Keratinocyte (primary cell): Measurements from ENCODE around the gene USP27X. TPM values are rescaled to one million over a fixed set of nuclear protein-coding genes. Genes with fewer than 3 reads are reported as not detected.

Source experiments
- DNase-seq: peaks from one replicate; pipeline ENCODE4 v3.0.0-alpha.2; 2011; ENCODE audit warnings: low read depth, missing footprints, low spot score
- FAIRE-seq: peaks from 2 replicates; lab custom pipeline; 2011; peaks lifted over from hg19 to GRCh38; lab: Jason Lieb, UNC
- H2AFZ ChIP-seq: 2 replicates; pipeline ENCODE4 v1.6.0; 2012; ENCODE audit warnings: low read length, control low read depth, inconsistent platforms; ENCODE audit not compliant: control insufficient read depth
- H3K27ac ChIP-seq: 2 replicates; pipeline ENCODE4 v1.5.1; 2011; ENCODE audit warnings: low read length; ENCODE audit not compliant: control insufficient read depth, insufficient read depth
- H3K27me3 ChIP-seq: 3 replicates; pipeline ENCODE4 v1.6.0; 2011; ENCODE audit warnings: low read length; ENCODE audit not compliant: control insufficient read depth, insufficient read depth; ENCODE audit errors: extremely low read depth
- H3K36me3 ChIP-seq, 2 experiments: 2 replicates in 1 of 2; 3 replicates in 1 of 2; pipeline ENCODE4 v1.5.1; 2011; ENCODE audit warnings: low read length in 2 of 2, mild to moderate bottlenecking in 1 of 2; ENCODE audit not compliant: control insufficient read depth in 2 of 2, insufficient read depth in 2 of 2; ENCODE audit errors: extremely low read depth in 1 of 2
- H3K4me1 ChIP-seq: 3 replicates; pipeline ENCODE4 v1.5.1; 2011; ENCODE audit warnings: low read length; ENCODE audit not compliant: control insufficient read depth, insufficient read depth; ENCODE audit errors: extremely low read depth
- H3K4me2 ChIP-seq: 3 replicates; pipeline ENCODE4 v1.6.0; 2011; ENCODE audit warnings: low read depth, low read length; ENCODE audit not compliant: control insufficient read depth, insufficient read depth; ENCODE audit errors: extremely low read depth
- H3K4me3 ChIP-seq, 3 experiments: fragments of 200-600 bp in 1 of 3; sonication (generic) in 1 of 3; 2 replicates in 2 of 3; 3 replicates in 1 of 3; pipeline ENCODE4 v1.5.1; 2011 to 2016; ENCODE audit warnings: low read length in 3 of 3, mild to moderate bottlenecking in 3 of 3, control low read depth in 2 of 3, inconsistent platforms in 1 of 3, low read depth in 1 of 3, mixed read lengths in 1 of 3, mixed run types in 1 of 3, moderate library complexity in 1 of 3; ENCODE audit not compliant: control insufficient read depth in 2 of 3, insufficient read depth in 2 of 3; ENCODE audit errors: extremely low read depth in 1 of 3
- H3K79me2 ChIP-seq: 2 replicates; pipeline ENCODE4 v1.6.0; 2012; ENCODE audit warnings: low read length; ENCODE audit not compliant: control insufficient read depth, insufficient read depth
- H3K9ac ChIP-seq: 3 replicates; pipeline ENCODE4 v1.6.0; 2011; ENCODE audit warnings: low read length; ENCODE audit not compliant: control insufficient read depth, insufficient read depth; ENCODE audit errors: extremely low read depth
- H3K9me1 ChIP-seq: 3 replicates; pipeline ENCODE4 v1.6.0; 2011; ENCODE audit warnings: low read length; ENCODE audit not compliant: control insufficient read depth, insufficient read depth; ENCODE audit errors: extremely low read depth
- H3K9me3 ChIP-seq: 2 replicates; pipeline ENCODE4 v1.5.1; 2012; ENCODE audit warnings: low read depth, low read length; ENCODE audit not compliant: control insufficient read depth
- H4K20me1 ChIP-seq: 3 replicates; pipeline ENCODE4 v1.6.0; 2011; ENCODE audit warnings: low read length; ENCODE audit not compliant: control insufficient read depth, insufficient read depth; ENCODE audit errors: extremely low read depth
- CTCF ChIP-seq, 3 experiments: IDR thresholded peaks in 1 of 3; conservative IDR thresholded peaks in 1 of 3; optimal IDR thresholded peaks in 1 of 3; 2 replicates in 2 of 3; 3 replicates in 1 of 3; pipeline versions ENCODE3 to v1.5.1; 2011; ENCODE audit warnings: low read length in 3 of 3, mild to moderate bottlenecking in 3 of 3, moderate library complexity in 2 of 3, control low read depth in 1 of 3, inconsistent platforms in 1 of 3; ENCODE audit not compliant: insufficient read depth in 2 of 3; ENCODE audit errors: extremely low read depth in 1 of 3
- EZH2 ChIP-seq: IDR thresholded peaks from one replicate; pipeline ENCODE4 v1.6.1; 2012; ENCODE audit warnings: inconsistent platforms, mild to moderate bottlenecking, low read length, moderate library complexity
- dilution Hi-C: fragments of 300-500 bp; cut with MboI; formaldehyde crosslinking; loops from one replicate; pipeline ENCODE4 v1.7.0; 2020; ENCODE audit warnings: low sequenced_read_pairs; ENCODE audit not compliant: extremely low pct_ligation_motif_present
- polyA plus RNA-seq, 5 experiments: library from polyadenylated mRNA; depleted of rRNA in 3 of 5; stranded (reverse) in 3 of 5; stranded (forward) in 1 of 5; unstranded in 1 of 5; fragments of >200 nt; gene quantifications; 1 replicate in 1 of 5; 2 replicates in 3 of 5; 3 replicates in 1 of 5; pipeline versions ENCODE4 v1.2.1 to v1.2.3, GENCODE V29; 2011 to 2012; ENCODE audit warnings: missing spikeins in 2 of 5, low read depth in 1 of 5, low replicate concordance in 1 of 5

Gene USP27X
- polyA plus RNA-seq, 1 donor (not counting 4 experiments of a cell fraction or from before 2014, with no cell fraction given): 2.8 TPM

GRCh38 chrX:49919617-49920016 lies 40.3 kb downstream of the USP27X start:
- H3K9ac ChIP-seq: no peak overlapping the region
- dilution Hi-C loops: no loop called here
- no peaks in the 10 kb centered on the region for H3K36me3 ChIP-seq
- H2AFZ ChIP-seq: no peak overlapping the region
- no peak overlapping the region for H3K4me2 ChIP-seq
- H4K20me1 ChIP-seq: no peaks in the 10 kb centered on the region
- H3K27me3 ChIP-seq: no peaks in the 10 kb centered on the region
- no peaks in the 10 kb centered on the region for H3K79me2 ChIP-seq
- no peaks in the 10 kb centered on the region for H3K4me1 ChIP-seq
- no peaks in the 10 kb centered on the region for H3K9me3 ChIP-seq
- no peak overlapping the region for H3K27ac ChIP-seq
- H3K9me1 ChIP-seq: no peaks in the 10 kb centered on the region
- TF ChIP-seq EZH2 (no peak), CTCF (optimal IDR thresholded peaks at IDR 0.05 in 1 of 3, IDR thresholded peaks at IDR 0.05 in 1 of 3, conservative IDR thresholded peaks at IDR 0.05 in 1 of 3; ENCODE audit: extremely low read depth in 1 of 3, insufficient read depth in 2 of 3, low read length in 3 of 3) (peak; percentile 74 to 85 (median 80))
- no peak overlapping the region for H3K4me3 ChIP-seq
- no peak for FAIRE-seq
- no peak for DNase-seq

GRCh38 chrX:49921109-49921508 lies 41.8 kb downstream of the USP27X start:
- H3K27me3 ChIP-seq: no peaks in the 10 kb centered on the region
- dilution Hi-C loops: no loop called here
- no peaks in the 10 kb centered on the region for H4K20me1 ChIP-seq
- H3K4me3 ChIP-seq: no peak overlapping the region
- no peak for TF ChIP-seq CTCF (optimal IDR thresholded peaks at IDR 0.05 in 1 of 3, IDR thresholded peaks at IDR 0.05 in 1 of 3, conservative IDR thresholded peaks at IDR 0.05 in 1 of 3; ENCODE audit: extremely low read depth in 1 of 3, insufficient read depth in 2 of 3, low read length in 3 of 3)
- no peak for TF ChIP-seq EZH2
- H3K9me1 ChIP-seq: no peaks in the 10 kb centered on the region
- H3K9ac ChIP-seq: no peak overlapping the region
- FAIRE-seq: no peak
- no peaks in the 10 kb centered on the region for H3K9me3 ChIP-seq
- H2AFZ ChIP-seq: no peak overlapping the region
- no peak overlapping the region for H3K27ac ChIP-seq
- DNase-seq: no peak
- H3K4me1 ChIP-seq: no peaks in the 10 kb centered on the region
- H3K4me2 ChIP-seq: no peak overlapping the region
- no peaks in the 10 kb centered on the region for H3K79me2 ChIP-seq
- H3K36me3 ChIP-seq: no peaks in the 10 kb centered on the region
